Aortic smooth muscle cell (primary cell): Measurements from ENCODE around the gene DUSP3. TPM values are rescaled to one million over a fixed set of nuclear protein-coding genes. Genes with fewer than 3 reads are reported as not detected.

Source experiments
- total RNA-seq: library from RNA; depleted of rRNA; stranded (reverse); fragments of >200 nt; gene quantifications from 2 replicates; pipeline ENCODE4 v1.2.3, GENCODE V29; 2014

Gene DUSP3
- total RNA-seq: 49.3 and 51.0 TPM in 2 replicates

DNA sequence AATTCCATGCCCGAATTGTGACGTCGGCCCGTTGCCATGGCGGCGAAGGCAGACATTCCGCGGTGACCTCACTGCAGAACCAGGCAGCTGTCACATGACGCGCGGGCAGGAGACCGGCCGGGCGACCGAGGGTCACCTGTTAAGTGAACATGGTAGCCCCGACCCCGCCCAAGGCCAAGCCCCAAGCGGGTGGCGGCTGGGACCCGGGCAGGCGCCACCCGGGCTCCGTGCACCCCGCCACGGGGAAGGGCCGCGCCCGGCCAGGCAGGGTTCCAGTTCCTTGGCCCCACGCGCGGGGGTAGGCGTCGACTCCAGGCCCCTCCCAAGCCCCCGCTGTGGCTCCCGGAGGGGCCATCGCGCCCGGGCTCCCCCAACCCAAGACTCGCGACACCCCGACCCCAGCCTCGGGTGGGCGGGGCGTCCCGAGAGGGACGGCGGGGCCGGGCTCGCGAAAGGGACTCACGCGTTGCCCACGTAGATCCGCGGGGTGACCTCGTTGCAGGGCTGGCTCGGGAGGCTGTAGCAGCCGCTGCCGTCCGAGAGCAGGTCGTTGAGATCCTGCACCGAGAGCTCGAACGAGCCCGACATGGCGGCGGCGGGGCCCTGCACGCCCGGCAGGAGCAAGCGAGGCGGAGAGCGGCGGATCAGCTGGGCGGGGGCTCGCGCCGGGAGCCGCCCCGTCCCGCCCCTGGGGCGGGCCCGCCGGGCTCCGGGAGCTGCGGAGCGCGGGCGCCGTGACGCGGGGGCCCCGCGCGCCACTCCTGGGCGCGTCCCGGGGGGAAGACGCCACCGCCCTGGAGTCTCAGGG lies at the start of gene DUSP3:
Gene DUSP3 (minus strand): TSS at position 641 of the 808 bp plus-strand sequence. CDS start 53 bp downstream, at position 588.

DNA sequence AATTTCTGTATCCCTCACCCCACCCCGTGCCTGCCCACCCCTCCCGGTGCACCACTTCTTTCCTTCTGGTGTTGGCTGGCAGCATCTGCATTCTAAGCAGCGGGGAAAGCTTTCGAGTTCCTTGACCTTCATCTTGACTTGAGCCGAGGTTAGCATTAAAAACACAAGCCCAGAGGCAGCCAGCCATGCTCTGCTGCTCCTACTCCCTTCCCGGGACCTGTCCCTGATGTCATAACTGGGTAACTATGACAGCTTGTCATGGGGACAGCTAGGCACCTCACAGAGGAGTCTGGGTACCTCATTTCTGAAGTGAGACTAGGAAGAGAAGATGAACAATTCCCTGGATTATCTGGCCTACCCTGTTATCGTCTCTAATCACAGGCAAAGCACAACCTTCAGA lies 1.4 kb upstream of the DUSP3 start, which contains the start of gene CFAP97D1:
Gene CFAP97D1 (plus strand): TSS at position 301 of the 400 bp plus-strand sequence. CDS start 28 bp downstream, at position 329.

DNA sequence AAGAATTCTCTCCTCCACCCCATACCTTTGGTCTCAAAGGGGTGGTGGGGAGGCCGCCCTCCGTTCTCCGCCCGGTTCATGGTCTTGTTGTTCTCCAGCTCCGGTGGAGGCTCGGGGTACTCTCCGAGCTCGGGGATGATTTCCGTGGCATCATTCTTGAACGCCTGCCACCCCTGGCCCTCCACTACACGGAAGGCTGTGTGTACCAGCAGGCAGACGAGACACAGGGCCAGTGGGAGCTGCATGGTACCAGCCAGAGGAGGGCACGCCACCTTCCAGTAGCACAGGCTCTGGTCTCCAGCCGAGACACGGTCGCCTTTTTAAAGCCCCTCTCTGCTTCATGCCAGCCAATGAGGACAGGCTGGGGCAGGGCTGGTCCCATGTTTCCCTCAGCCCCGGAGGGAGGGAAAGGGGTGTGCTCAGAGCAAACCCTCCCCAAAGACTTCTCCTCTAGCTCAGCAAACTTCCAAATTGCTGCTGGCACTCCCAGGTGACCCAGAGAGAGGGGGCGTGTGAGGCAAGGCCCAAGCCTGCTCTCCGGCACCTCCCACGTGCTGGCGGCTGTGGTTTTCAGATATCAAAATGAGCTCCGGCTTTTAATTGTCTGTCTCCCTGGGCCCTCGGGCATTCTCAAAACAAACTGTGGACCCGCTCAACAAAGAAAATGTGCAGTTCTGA lies 20.1 kb downstream of the DUSP3 start, which contains the start of gene SOST:
Gene SOST (minus strand): TSS at position 295 of the 678 bp plus-strand sequence. CDS start 50 bp downstream, at position 245.

Other genes starting within 250 kb of the DUSP3 start
- gene ETV4, start 232.6 kb downstream of the DUSP3 start, total RNA-seq: 2.7 and 3.2 TPM in 2 replicates
- gene MEOX1, start 117.1 kb downstream of the DUSP3 start, total RNA-seq: not detected in 2 replicates
- 0.13 and 3.4 TPM in 2 replicates for gene SOST, start 20.2 kb downstream of the DUSP3 start, total RNA-seq
- gene CFAP97D1, start 1.5 kb upstream of the DUSP3 start, total RNA-seq: under 0.01 TPM in 2 replicates
- gene MPP3, start 54.2 kb upstream of the DUSP3 start, total RNA-seq: 6.7 and 6.8 TPM in 2 replicates
- not detected in 2 replicates for gene CD300LG, start 68.2 kb upstream of the DUSP3 start, total RNA-seq
- 2.0 and 2.3 TPM in 2 replicates for gene MPP2, start 128.6 kb upstream of the DUSP3 start, total RNA-seq
- not detected in 2 replicates for gene PPY, start 163.5 kb upstream of the DUSP3 start, total RNA-seq
- not detected in 2 replicates for gene PYY, start 175.0 kb upstream of the DUSP3 start, total RNA-seq
- gene NAGS, start 225.6 kb upstream of the DUSP3 start, total RNA-seq: 0.93 and 1.3 TPM in 2 replicates
- gene TMEM101, start 236.0 kb upstream of the DUSP3 start, total RNA-seq: 63.7 and 71.7 TPM in 2 replicates